ENCODE data around the gene LSP1.

LSP1 gene

GRCh38 chr11:1889941-1890855, 37.3 kb downstream of the LSP1 start:
- ATAC-seq (ENCODE audit: low read depth) (no peak), DNase-seq (ENCODE audit: low spot score) (peak; percentile 53)
- Histone ChIP-seq H3K36me3 (ENCODE audit: low read depth) (no peaks in the 10 kb centered on the region), H3K27me3 (ENCODE audit: insufficient read depth, poor library complexity, severe bottlenecking) (no peaks in the 10 kb centered on the region), H3K4me1 (ENCODE audit: insufficient read depth, poor library complexity, severe bottlenecking) (no peaks in the 10 kb centered on the region), H3K9me3 (ENCODE audit: severe bottlenecking) (no peaks in the 10 kb centered on the region), H3K27ac (ENCODE audit: poor library complexity, severe bottlenecking) (no peak overlapping the region), H3K4me3 (ENCODE audit: severe bottlenecking) (no peak overlapping the region)
- TF ChIP-seq CTCF (IDR thresholded peaks at IDR 0.05; ENCODE audit: poor library complexity, severe bottlenecking): no peak

- H3K27ac ChIP-seq (ENCODE audit: poor library complexity, severe bottlenecking): no peak overlapping the region
- H3K36me3 ChIP-seq (ENCODE audit: low read depth): no peaks in the 10 kb centered on the region
- no peak overlapping the region for H3K4me3 ChIP-seq (ENCODE audit: severe bottlenecking)
- H3K4me1 ChIP-seq (ENCODE audit: insufficient read depth, poor library complexity, severe bottlenecking): no peaks in the 10 kb centered on the region
- no peaks in the 10 kb centered on the region for H3K27me3 ChIP-seq (ENCODE audit: insufficient read depth, poor library complexity, severe bottlenecking)
- no peak for TF ChIP-seq CTCF (IDR thresholded peaks at IDR 0.05; ENCODE audit: poor library complexity, severe bottlenecking)
- ATAC-seq (ENCODE audit: low read depth) (no peak), DNase-seq (ENCODE audit: low spot score) (peak; percentile 46)
- no peaks in the 10 kb centered on the region for H3K9me3 ChIP-seq (ENCODE audit: severe bottlenecking)
Measured at GRCh38 chr11:1890856-1891830, 38.3 kb downstream of the LSP1 start.

GRCh38 chr11:1891831-1892115, 38.9 kb downstream of the LSP1 start, which contains the start of gene PRR33:
Gene PRR33 (minus strand): TSS chr11:1891895. CDS start chr11:1890584, 1,311 bp downstream.
- Histone ChIP-seq H3K4me1 (ENCODE audit: insufficient read depth, poor library complexity, severe bottlenecking) (no peaks in the 10 kb centered on the region), H3K27ac (ENCODE audit: poor library complexity, severe bottlenecking) (no peak within 1 kb of the TSS), H3K27me3 (ENCODE audit: insufficient read depth, poor library complexity, severe bottlenecking) (no peaks in the 10 kb centered on the region), H3K4me3 (ENCODE audit: severe bottlenecking) (no peak within 1 kb of the TSS), H3K36me3 (ENCODE audit: low read depth) (no peaks in the 10 kb centered on the region), H3K9me3 (ENCODE audit: severe bottlenecking) (no peaks in the 10 kb centered on the region)
- TF ChIP-seq CTCF (IDR thresholded peaks at IDR 0.05; ENCODE audit: poor library complexity, severe bottlenecking): no peak
- ATAC-seq (ENCODE audit: low read depth): no peak
- no peak for DNase-seq (ENCODE audit: low spot score)

DNA sequence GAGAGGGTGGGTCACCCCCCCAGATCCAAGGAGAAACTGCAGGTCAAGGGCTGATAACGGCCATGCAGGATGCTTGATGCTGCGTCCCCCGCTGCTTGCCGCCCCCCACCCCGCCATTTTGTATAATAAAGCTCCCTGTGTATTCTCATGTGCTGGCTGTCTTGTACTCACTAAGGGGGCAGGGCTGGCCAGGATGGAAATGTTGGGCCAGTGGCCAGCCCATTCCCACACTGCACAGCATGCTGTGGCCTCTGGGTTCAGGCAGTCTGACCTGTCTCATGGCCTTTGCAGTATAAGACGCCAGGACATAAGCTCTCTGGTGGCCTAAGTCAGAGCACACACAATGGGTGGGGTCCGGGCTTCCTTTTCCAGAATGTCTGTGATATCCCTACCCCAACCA, 39.2 kb downstream of the LSP1 start:
- no peak for TF ChIP-seq CTCF (IDR thresholded peaks at IDR 0.05; ENCODE audit: poor library complexity, severe bottlenecking)
- ATAC-seq (ENCODE audit: low read depth) (no peak), DNase-seq (ENCODE audit: low spot score) (peak; percentile 18)
- H3K4me1 ChIP-seq (ENCODE audit: insufficient read depth, poor library complexity, severe bottlenecking): no peaks in the 10 kb centered on the region
- no peak overlapping the region for H3K27ac ChIP-seq (ENCODE audit: poor library complexity, severe bottlenecking)
- H3K27me3 ChIP-seq (ENCODE audit: insufficient read depth, poor library complexity, severe bottlenecking): no peaks in the 10 kb centered on the region
- H3K9me3 ChIP-seq (ENCODE audit: severe bottlenecking): no peaks in the 10 kb centered on the region
- no peaks in the 10 kb centered on the region for H3K36me3 ChIP-seq (ENCODE audit: low read depth)
- no peak overlapping the region for H3K4me3 ChIP-seq (ENCODE audit: severe bottlenecking)

All from RWPE2 (cell line).